HG03280 (cell line): ENCODE measurements around the gene FCMR.

ENCODE experiments used
- ATAC-seq: cut with Tn5 transposase; IDR thresholded peaks from one replicate; pipeline ENCODE4 v1.9.1; 2021; ENCODE audit warnings: mild to moderate bottlenecking, moderate library complexity; ENCODE audit not compliant: unreplicated experiment

Gene FCMR

GRCh38 chr1:206921772-206922265, at the start of gene FCMR:
Gene FCMR, minus strand, starts transcription at chr1:206921941. Its CDS starts 87 bp downstream, at chr1:206921854.
- ATAC-seq: no peak

GRCh38 chr1:206971029-206971655, 49.4 kb upstream of the FCMR start:
- ATAC-seq: peak; percentile 56

GRCh38 chr1:206970446-206970845, 48.7 kb upstream of the FCMR start, which contains the start of gene FCAMR:
Gene FCAMR, minus strand, starts transcription at chr1:206970460. Its CDS starts 335 bp downstream, at chr1:206970125.
- ATAC-seq: no peak

GRCh38 chr1:206969090-206969489, 47.3 kb upstream of the FCMR start:
- no peak for ATAC-seq

GRCh38 chr1:206967096-206967849, 45.5 kb upstream of the FCMR start:
- no peak for ATAC-seq

- ATAC-seq: no peak
Measured at GRCh38 chr1:206965781-206966180, 44.0 kb upstream of the FCMR start.

GRCh38 chr1:206963740-206964139, 42.0 kb upstream of the FCMR start:
- ATAC-seq: no peak

GRCh38 chr1:206963119-206963712, 41.5 kb upstream of the FCMR start:
- no peak for ATAC-seq

- ATAC-seq: no peak
Measured at GRCh38 chr1:206962272-206962671, 40.5 kb upstream of the FCMR start.

GRCh38 chr1:206961668-206962067, 39.9 kb upstream of the FCMR start:
- ATAC-seq: no peak

GRCh38 chr1:206960676-206961386, 39.1 kb upstream of the FCMR start:
- no peak for ATAC-seq

- no peak for ATAC-seq
Measured at GRCh38 chr1:206958144-206958543, 36.4 kb upstream of the FCMR start.

- no peak for ATAC-seq
Measured at GRCh38 chr1:206957639-206958038, 35.9 kb upstream of the FCMR start.

GRCh38 chr1:206955476-206956451, 34.0 kb upstream of the FCMR start:
- no peak for ATAC-seq

- no peak for ATAC-seq
Measured at GRCh38 chr1:206954459-206955342, 33.0 kb upstream of the FCMR start.

GRCh38 chr1:206953626-206954025, 31.9 kb upstream of the FCMR start:
- no peak for ATAC-seq

- ATAC-seq: no peak
Measured at GRCh38 chr1:206953126-206953525, 31.4 kb upstream of the FCMR start.

- ATAC-seq: no peak
Measured at GRCh38 chr1:206952171-206952570, 30.4 kb upstream of the FCMR start.
